GM10266 (cell line): ENCODE data around the gene BRCA2.

ENCODE experiments used
- DNase-seq: peaks from one replicate; pipeline ENCODE4 v3.0.0; 2012; ENCODE audit errors: extremely low spot score
- TF ChIP-seq, protein P1 (sequence below): IDR thresholded peaks from 2 replicates; pipeline ENCODE4 v1.5.1; 2012; ENCODE audit warnings: mild to moderate bottlenecking, low read depth; ENCODE audit not compliant: control insufficient read depth, insufficient read depth; ENCODE audit errors: missing control alignments

Gene BRCA2

DNA sequence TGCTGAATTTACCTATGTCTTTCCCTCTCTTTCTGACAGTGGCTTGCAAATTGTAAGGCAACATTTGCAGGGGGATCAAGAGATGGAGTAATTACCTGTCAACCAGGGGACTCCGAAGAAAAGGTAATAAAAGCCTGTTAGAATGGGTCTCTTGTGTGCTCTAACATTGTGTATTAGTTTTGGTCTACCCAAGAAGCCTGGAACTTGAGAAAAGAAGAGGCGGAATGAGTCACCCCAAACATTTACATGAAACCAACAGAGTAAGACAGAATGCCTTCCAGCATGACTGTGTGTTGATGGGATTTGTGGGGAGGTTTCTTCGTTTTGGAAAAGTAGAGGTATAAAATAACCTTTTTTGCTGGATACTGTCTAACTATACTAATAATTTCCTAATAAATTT is 36.9 kb upstream of the BRCA2 start:
- DNase-seq: no peak

DNA sequence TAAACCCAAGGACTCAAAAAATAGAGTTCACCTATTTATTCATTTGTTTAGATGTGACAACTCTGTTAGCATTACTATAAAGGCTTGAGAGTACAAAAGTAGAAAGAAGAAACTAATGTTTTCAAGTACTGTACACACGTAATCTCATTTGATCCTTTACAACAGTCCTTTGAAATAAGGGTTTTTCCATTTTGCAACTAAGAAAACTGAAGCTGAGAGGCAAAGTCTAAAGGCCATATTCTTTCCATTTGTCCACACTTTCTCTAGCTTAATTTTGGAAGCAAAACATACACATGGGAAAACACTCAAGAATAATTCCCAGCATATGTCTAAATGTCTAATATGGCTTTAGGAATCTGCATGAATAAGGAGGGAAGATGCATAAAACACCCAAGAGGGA is 34.2 kb upstream of the BRCA2 start:
- no peak for DNase-seq
- TF ChIP-seq, protein P1, sequence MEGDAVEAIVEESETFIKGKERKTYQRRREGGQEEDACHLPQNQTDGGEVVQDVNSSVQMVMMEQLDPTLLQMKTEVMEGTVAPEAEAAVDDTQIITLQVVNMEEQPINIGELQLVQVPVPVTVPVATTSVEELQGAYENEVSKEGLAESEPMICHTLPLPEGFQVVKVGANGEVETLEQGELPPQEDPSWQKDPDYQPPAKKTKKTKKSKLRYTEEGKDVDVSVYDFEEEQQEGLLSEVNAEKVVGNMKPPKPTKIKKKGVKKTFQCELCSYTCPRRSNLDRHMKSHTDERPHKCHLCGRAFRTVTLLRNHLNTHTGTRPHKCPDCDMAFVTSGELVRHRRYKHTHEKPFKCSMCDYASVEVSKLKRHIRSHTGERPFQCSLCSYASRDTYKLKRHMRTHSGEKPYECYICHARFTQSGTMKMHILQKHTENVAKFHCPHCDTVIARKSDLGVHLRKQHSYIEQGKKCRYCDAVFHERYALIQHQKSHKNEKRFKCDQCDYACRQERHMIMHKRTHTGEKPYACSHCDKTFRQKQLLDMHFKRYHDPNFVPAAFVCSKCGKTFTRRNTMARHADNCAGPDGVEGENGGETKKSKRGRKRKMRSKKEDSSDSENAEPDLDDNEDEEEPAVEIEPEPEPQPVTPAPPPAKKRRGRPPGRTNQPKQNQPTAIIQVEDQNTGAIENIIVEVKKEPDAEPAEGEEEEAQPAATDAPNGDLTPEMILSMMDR: no peak

More for the DNA sequence above, 36.9 kb upstream of the BRCA2 start:
- TF ChIP-seq, protein P1: no peak

DNA sequence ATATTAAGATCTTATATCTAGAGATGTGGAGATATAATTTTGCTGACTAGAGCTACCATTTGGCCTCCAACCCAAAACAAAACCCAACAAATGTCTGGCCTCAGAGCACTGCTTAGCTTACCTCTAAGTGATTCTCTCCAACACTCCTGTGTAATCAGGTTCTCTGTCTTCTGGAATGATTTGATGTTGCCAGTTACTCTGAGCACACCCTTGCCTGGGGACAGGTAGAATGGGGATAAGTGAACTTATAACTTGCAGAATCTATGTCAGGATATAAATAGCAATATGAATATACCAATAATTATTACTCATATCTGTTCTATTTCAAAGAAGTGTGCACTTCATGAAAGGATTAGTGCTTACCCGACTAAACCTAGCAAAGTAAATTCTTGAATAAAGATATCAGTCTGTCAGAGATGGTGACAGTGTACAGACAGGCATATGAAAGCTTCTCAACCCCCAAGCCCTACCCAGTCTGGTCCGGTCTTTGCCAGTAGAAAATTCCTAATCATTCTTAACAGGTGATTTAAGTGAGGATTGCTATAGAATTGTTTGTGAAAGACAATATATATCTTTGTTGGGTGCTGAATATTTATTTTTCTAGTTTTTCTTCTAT is 33.1 kb upstream of the BRCA2 start:
- TF ChIP-seq, protein P1: no peak
- DNase-seq: no peak

DNA sequence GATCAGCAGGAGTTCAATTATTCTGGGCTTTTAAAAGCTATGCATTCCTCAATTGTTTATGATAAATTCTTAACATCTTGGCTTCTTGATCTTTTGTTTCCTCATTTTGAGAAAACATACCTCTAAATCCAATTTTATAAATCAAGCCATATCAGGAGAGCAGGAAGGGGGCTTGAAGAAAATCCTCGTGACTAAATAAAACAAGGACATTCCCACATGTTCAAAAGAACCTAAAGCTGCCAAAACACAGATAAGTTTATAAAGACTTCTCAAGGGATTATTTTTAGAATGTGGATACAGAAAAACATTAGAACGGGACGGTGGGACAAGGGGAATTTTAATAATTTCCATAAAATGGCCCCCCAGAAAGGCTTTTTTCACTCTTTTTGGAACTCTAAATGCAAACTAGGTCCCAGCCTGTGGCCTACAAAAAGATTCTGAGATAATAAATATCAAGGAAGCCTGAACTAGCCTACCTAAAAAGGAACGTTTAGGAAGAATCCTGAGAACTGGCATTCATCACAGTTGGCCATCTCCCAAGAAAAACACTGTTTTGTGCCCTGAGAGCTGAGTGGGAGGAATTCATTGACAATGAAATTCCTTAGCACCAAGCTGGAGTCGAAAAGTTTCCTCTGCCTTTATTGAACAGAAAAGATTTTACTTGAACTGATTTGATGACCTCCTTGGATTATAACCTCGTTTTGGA is 30.2 kb upstream of the BRCA2 start:
- TF ChIP-seq, protein P1: no peak
- no peak for DNase-seq

DNA sequence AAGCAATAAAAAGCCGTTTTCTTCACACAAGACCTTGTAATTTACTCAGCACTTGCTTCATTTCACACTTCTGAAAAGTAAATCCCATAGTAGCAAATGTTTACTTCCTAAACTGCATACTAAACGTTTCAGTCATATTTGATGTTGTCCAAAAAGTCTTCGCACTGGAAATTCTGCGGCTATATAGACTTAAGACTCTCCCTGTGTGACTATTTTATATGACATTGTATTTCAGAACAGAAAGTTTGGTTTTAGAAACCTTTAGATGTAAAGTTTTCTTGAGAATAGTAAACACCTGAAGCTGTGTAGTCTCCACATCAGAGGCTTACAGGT is 29.7 kb upstream of the BRCA2 start:
- TF ChIP-seq, protein P1: no peak
- DNase-seq: no peak

DNA sequence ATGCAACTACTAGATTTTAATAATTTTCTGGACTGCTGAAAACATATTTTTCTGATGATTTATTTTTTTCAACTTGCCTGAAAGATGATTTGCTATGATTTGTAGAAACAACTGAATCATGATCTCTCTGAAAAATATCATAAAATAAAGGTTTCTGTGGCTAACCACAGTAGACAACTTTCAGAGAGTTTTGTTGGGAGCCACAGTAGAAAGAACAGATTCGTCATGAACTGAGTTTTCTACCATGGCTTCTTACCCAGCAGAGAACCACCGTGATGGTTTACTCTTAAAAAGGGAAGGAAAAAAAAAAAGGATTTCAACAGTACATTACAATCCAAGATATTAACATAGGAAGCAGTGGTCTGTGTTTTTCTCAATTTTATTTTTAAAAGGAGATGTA is 18.1 kb upstream of the BRCA2 start:
- TF ChIP-seq, protein P1: no peak
- DNase-seq: no peak

DNA sequence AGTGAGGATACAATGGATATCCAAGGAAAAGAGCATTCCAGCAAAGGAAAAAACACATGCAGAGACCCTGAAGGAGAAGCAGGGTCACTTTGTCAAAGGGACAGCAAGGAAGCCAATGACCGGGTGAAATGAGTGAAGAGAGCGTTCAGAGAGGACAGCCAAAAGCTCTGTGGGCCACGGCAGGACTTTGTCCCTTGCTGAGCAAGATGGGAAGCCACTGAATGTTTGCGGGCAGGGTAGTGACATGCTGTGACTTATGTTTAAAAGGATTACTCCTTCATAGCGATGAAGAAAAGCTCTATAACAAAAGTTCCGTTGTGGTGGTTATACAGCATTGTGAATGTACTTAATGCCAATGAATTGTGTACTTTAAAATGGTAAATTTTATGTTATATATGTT is 16.6 kb upstream of the BRCA2 start:
- DNase-seq: no peak
- TF ChIP-seq, protein P1: no peak
